Ectodermal cell (in vitro differentiated cells): ENCODE measurements around the gene ARHGAP20.

Source experiments
- H3K27ac ChIP-seq: 2 replicates; pipeline ENCODE4 v1.7.0; 2013; ENCODE audit warnings: mild to moderate bottlenecking, low read depth, low read length; ENCODE audit not compliant: insufficient read depth, poor library complexity, severe bottlenecking
- H3K27me3 ChIP-seq: 2 replicates; pipeline ENCODE4 v1.7.0; 2013; ENCODE audit warnings: mild to moderate bottlenecking, low read length; ENCODE audit not compliant: insufficient read depth, control insufficient read depth, poor library complexity, severe bottlenecking
- H3K36me3 ChIP-seq: one replicate; pipeline ENCODE4 v1.7.0; 2013; ENCODE audit warnings: low read length; ENCODE audit not compliant: control insufficient read depth, insufficient read depth
- H3K4me1 ChIP-seq: one replicate; pipeline ENCODE4 v1.7.0; 2013; ENCODE audit warnings: low read length; ENCODE audit not compliant: control insufficient read depth, insufficient read depth
- H3K4me3 ChIP-seq: 2 replicates; pipeline ENCODE4 v1.7.0; 2013; ENCODE audit warnings: low read depth, low read length, control low read depth; ENCODE audit not compliant: insufficient read depth
- H3K9me3 ChIP-seq: 2 replicates; pipeline ENCODE4 v1.7.0; 2013; ENCODE audit warnings: mild to moderate bottlenecking, low read length, moderate library complexity; ENCODE audit not compliant: control insufficient read depth
- WGBS, 2 experiments: methylation state at CpG; one replicate each; pipeline ENCODE4 v1.1.7; 2013; ENCODE audit warnings: missing lambda C conversion rate in 2 of 2; 5-methylcytosine and 5-hydroxymethylcytosine counted together

ARHGAP20 gene

DNA sequence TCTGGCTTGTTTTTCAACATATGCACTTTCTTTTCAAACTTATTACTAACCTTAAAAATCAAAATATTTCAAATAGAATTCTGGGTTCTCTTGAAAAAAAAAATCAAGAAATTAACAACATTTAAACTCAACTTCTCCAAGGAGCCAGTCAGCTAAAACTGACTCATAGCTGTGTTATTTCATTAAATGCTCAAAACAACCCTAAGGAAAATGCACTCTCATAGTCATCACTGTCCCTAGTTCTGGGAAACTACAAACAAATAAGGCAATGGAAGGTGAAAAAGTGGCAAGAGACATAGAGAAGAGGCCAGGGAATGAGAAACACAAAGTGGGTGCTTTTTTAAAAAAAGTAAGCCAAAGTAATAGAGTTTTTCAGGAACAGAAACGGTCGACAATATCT is 4.1 kb upstream of the ARHGAP20 start:
- Histone ChIP-seq H3K36me3 (no peaks in the 10 kb centered on the region), H3K4me1 (no peaks in the 10 kb centered on the region), H3K4me3 (no peak overlapping the region), H3K9me3 (no peaks in the 10 kb centered on the region), H3K27ac (no peak overlapping the region), H3K27me3 (peaks cover 58% of the 10 kb centered on the region)
- WGBS, 2 experiments = 91 to 95% methylated on average over 2 of the region's 2 CpGs

DNA sequence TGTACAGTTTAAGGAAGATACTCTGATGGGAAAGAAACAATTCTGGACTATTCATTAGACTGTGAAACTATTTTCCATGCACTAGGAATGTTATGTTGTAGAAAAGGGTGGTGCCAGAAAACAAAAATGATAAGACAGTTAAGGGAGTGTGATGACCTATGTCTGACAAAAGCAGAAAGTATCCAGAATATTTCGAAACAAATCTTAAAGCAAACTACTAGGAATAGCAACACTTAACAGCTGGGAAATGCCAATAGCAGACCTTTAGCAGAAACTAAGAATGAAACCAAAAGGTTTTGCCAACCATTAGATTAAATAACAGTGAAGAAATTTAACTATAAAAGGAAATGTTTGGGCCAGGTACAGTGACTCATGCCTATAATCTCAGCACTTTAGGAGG is 3.3 kb upstream of the ARHGAP20 start:
- WGBS, 2 experiments = 83 to 100% methylated on average over 1 of the region's 1 CpG
- Histone ChIP-seq H3K27me3 (peaks cover 66% of the 10 kb centered on the region), H3K27ac (no peak overlapping the region), H3K4me3 (no peak overlapping the region), H3K9me3 (no peaks in the 10 kb centered on the region), H3K4me1 (no peaks in the 10 kb centered on the region), H3K36me3 (no peaks in the 10 kb centered on the region)

DNA sequence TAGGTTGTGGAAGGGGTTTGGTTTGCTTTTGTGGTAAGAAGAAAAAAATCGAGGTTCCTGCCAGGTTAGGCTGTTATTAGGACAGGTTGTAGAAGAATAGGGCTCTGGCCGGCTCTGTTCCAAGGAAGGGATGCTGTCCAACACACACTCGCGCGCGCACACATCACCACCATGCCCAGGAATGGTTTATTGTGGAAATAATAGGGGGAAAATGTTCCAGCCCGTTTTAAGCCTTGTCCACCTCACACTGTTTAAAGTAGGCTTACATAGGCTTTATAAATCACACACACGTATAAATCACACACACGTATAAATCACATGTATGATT is 1.2 kb upstream of the ARHGAP20 start:
- 77 to 79% methylated on average over 6 to 8 of the region's 9 CpGs for WGBS, 2 experiments
- Histone ChIP-seq H3K36me3 (no peaks in the 10 kb centered on the region), H3K4me3 (no peak overlapping the region), H3K27me3 (peaks cover 87% of the 10 kb centered on the region), H3K9me3 (no peaks in the 10 kb centered on the region), H3K4me1 (no peaks in the 10 kb centered on the region), H3K27ac (no peak overlapping the region)

DNA sequence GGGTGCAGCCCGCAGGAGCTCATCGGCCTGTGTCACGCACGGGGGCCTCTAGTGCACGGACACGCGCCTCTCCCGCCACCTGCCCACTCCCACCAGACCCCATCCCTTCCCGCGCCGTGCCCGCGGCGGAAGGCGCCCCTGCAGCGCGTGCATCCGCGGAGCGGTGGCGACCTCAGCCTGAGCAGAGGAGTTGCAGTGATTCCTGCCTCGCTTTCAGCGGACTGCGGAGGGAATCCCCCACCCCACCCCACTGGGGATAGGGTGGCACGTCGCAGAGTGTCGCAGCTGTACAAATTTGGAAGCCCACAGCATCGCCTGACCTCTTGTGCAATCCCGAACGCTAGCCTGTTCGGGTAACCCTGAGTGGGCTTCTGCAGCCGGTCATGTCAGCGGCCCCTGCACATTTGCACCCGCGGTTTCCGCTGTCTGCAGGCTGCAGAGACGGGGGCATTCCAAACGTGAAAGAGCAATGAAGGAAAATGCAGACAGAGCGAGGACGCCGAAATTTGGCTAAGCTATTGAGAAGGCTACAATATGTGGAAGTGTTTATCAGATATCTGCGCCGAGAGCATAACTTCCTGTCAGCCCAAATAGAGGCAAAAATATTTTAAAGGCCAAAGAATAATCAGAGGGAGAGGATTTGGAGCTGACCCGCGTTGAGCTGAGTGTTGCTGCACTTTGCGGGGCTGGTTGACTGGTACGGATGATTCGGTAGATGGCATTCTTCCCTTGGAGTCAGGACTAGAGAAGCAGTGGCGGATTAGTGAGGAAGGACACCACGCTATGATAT is 617 bp upstream of the ARHGAP20 start:
- peaks cover 93% of the 10 kb centered on the region for H3K27me3 ChIP-seq
- WGBS, 2 experiments = 3% methylated on average over 50 of the region's 50 CpGs
- H3K9me3 ChIP-seq = no peaks in the 10 kb centered on the region
- no peaks in the 10 kb centered on the region for H3K36me3 ChIP-seq
- no peaks in the 10 kb centered on the region for H3K4me1 ChIP-seq
- H3K27ac ChIP-seq = no peak overlapping the region
- peak overlapping the region; percentile 53 for H3K4me3 ChIP-seq

DNA sequence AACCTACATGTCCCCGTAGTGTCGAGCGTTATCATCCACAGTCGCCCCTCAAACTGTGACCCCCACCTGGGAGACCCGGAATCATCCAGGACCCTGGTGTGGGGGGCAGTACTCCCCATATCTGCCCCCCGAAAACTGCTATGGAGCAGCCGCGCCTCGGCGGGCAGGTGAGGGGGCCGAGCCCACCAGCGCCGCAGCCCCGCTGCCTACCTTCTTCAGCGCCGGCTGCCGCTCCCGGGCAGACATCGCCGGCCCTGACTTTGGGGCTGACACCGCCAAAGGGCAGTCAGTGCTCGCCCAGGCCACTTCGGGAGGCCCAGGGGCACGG is 825 bp downstream of the ARHGAP20 start:
- Histone ChIP-seq H3K36me3 (no peaks in the 10 kb centered on the region), H3K4me3 (peak overlapping the region; percentile 53), H3K27me3 (peaks cover 92% of the 10 kb centered on the region), H3K9me3 (no peaks in the 10 kb centered on the region), H3K4me1 (no peaks in the 10 kb centered on the region), H3K27ac (no peak overlapping the region)
- WGBS, 2 experiments = 2% methylated on average over 24 of the region's 24 CpGs

DNA sequence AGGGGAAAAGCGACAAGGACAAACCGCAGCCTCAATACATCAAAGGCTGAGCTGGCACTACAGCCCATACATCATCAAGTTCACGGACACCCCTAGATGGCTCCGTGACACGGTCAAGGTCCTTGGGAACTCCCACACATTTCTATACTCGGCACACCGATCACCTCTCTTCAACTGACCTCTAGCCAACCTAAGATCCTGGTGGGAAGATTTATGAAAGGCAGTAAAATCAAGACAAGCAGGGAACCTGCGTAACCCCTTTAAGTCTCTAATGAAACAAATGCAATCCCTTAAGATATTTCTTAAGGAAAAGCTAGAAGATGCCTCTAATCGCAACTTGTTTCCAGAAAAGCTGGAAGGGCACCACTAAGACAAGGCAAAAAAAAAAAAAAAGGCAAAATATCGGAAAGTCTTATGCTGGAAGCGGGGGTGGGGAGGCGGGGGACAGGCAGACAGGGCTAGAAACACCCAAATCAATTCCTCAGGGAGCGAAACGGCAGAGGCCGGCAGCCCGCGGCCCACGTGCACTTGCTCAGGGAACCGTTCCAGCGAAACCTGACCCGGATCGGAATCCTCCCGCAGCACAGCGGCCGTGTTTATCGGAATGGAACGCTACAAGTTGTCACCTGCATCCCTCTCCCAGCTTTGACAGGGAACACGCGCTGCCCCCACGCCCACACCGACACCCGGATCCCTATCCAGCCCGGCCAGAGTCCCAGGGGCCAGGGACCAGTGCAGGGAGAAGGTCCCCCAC is 1.4 kb downstream of the ARHGAP20 start:
- H3K4me3 ChIP-seq = peak overlapping the region; percentile 53
- no peaks in the 10 kb centered on the region for H3K4me1 ChIP-seq
- no peaks in the 10 kb centered on the region for H3K36me3 ChIP-seq
- no peaks in the 10 kb centered on the region for H3K9me3 ChIP-seq
- H3K27me3 ChIP-seq = peaks cover 87% of the 10 kb centered on the region
- no peak overlapping the region for H3K27ac ChIP-seq
- WGBS, 2 experiments = 7 to 8% methylated on average over 33 of the region's 33 CpGs

DNA sequence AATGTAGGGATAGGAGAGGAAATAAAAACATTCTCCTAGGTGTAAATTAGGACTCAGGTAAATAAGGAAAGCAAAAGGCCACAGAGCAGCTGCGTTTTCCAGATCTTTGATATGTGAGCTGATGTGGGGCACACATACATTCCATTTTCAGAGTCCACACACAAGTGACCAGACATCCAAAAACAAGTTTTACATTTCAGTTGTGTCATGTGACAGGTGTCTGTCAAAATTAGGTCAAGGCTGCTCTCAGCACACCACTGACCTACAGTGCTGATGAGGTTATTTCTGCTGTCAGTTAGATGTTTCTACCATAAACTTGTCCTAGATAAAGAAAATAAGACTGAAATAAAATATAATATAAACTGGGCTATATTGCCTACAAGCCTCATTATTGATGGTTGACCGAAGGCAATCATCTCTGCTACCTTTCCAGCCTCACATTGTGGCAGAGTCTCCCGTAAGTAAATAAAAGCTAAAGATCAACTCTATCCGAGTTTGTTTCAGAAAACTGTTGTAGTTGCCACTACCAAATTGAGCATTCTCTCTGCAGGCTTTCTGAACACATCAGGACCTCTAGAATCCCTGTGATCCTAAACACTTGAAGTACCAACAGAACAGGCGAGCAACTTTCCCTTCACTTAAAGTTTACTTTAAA is 7.9 kb downstream of the ARHGAP20 start:
- H3K4me1 ChIP-seq = no peaks in the 10 kb centered on the region
- H3K9me3 ChIP-seq = no peaks in the 10 kb centered on the region
- no peaks in the 10 kb centered on the region for H3K36me3 ChIP-seq
- H3K27me3 ChIP-seq = peaks cover 23% of the 10 kb centered on the region
- H3K27ac ChIP-seq = no peak overlapping the region
- 88 to 92% methylated on average over 5 of the region's 5 CpGs for WGBS, 2 experiments
- H3K4me3 ChIP-seq = no peak overlapping the region

DNA sequence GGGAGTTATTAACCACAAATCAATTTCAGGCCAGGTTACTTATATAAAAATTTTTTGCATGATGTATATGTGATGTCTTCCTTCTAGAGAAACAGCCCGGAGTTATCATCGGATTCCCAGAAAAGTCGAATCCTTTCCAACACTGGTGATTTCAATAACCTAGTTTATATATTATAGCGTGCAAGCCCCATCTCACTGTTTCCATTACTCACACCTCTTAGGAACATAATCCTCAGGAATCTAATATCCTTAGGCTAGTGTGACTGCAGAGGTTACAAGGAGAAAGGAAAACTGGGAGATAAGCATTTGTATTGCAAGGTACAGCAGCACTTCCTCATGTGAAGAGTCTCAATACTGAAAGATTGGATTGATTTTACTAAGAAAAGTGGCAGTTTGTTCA is 20.3 kb downstream of the ARHGAP20 start:
- WGBS, 2 experiments = 90 to 100% methylated on average over 1 to 4 of the region's 4 CpGs
- H3K36me3 ChIP-seq = no peaks in the 10 kb centered on the region
- H3K27me3 ChIP-seq = no peaks in the 10 kb centered on the region

DNA sequence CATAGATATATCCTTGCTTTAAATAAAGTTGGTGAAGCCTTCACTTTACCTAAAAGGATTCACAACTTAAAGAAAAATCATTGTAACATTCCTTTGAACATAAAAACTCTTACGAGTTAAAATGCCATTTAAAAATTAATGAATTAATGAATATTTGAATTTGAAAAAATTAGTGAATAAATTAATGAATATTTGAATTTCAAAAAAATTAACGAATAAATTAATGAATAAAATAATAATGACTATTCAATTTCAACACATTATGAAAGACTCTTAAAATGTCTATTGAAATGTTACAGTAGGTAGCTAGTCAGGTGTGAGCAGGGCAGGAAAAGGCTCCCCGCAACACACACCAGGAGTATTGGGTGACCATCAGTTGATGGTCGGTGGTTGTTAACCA is 22.9 kb downstream of the ARHGAP20 start:
- H3K9me3 ChIP-seq = no peaks in the 10 kb centered on the region
- no peaks in the 10 kb centered on the region for H3K27me3 ChIP-seq
- no peaks in the 10 kb centered on the region for H3K4me1 ChIP-seq
- no peak overlapping the region for H3K4me3 ChIP-seq
- no peak overlapping the region for H3K27ac ChIP-seq
- H3K36me3 ChIP-seq = no peaks in the 10 kb centered on the region
- WGBS, 2 experiments = 95 to 98% methylated on average over 2 of the region's 4 CpGs

More for the DNA sequence above, 20.3 kb downstream of the ARHGAP20 start:
- H3K27ac ChIP-seq = no peak overlapping the region
- no peaks in the 10 kb centered on the region for H3K9me3 ChIP-seq
- no peak overlapping the region for H3K4me3 ChIP-seq
- no peaks in the 10 kb centered on the region for H3K4me1 ChIP-seq

DNA sequence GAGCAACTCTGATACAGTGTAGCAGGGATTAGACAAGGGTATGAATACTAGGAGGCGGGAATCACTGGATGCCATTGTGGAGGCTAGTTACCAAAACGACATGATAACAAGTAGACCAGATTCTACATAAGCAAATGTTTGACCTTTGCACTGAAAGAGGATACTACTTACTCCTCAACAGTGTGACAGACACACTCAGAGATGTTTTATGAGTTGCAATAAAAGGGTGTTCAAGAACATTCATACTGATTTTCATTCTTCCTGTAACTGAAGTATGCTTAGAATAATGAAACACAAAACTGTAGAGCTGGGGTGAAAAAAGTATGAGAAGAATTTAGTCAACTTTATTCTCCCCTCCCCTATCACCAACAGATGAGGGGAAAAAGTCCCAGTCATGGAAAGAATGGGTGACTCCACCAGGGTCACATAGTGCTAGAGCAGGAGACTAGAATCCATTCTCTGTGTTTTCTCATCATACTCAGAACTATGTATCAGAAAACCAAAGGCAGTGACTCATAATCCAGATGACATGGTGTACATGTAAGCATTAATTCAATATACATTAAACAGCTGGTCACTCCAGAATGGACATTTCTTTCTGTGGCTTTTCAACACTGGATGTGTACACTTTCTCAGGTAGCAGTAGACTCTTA is 32.8 kb downstream of the ARHGAP20 start:
- Histone ChIP-seq H3K9me3 (no peaks in the 10 kb centered on the region), H3K27me3 (no peaks in the 10 kb centered on the region), H3K36me3 (no peaks in the 10 kb centered on the region), H3K4me3 (no peak overlapping the region), H3K27ac (no peak overlapping the region), H3K4me1 (no peaks in the 10 kb centered on the region)
- 93 to 94% methylated on average over 2 of the region's 2 CpGs for WGBS, 2 experiments
